Activated CD4-positive, alpha-beta T cell treated with anti-CD3 and anti-CD28 coated beads, Interleukin-2, amount 50 U/mL, for 4 hours (primary cell): ENCODE measurements around the gene OR10A4.
"Not testable (repeated sequence)": the region's sequence is repeated elsewhere in the genome, so short reads cannot be mapped to it uniquely, and the experiment has no call there.

Experiments used
- DNase-seq, 2 experiments: peaks; one replicate each; pipeline ENCODE4 v3.0.0-alpha.2; 2020

The OR10A4 gene

DNA sequence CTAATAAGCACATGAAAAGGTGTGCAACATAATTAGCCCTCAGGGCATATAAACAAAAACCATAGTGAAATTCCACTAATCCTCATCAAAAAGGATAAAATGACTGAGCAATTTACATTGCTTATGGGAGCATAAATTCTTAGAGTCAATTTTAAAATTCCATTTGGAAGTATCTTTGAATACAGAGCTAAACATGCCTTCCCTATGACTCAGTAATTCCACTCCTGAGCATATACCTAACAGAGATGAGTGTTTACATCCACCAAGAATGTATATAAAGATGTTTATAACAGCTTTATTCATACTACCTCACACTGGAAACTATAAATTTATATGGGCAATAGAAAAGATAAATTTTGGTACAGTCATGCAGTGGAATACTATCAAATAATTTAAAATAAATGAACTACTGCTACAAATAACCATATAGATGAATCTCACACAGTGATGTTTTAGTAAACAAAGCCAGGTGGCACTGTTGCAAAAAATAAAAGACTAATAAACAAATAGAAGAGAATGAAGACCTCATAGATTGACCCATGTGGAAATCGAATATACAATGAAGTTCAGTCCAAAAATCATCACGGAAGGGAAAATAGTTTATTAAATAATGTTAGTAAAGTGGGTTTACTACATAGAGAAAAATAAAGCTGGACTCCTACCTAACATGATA, 24.0 kb downstream of the OR10A4 start:
- DNase-seq, result no peak

DNA sequence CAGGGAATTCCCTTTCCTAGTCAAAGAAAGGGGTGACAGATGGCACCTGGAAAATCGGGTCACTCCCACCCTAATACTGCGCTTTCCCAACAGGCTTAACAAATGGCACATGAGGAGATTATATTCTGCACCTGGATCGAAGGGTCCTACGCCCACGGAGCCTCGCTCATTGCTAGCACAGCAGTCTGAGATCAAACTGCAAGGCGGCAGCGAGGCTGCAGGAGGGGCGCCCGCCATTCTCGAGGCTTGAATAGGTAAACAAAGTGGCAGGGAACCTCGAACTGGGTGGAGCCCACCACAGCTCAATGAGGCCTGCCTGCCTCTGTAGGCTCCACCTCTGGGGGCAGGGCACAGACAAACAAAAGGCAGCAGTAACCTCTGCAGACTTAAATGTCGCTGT, 28.4 kb downstream of the OR10A4 start:
- not testable (repeated sequence) for DNase-seq

- no peak for DNase-seq
Observed at GRCh38 chr11:6911378-6911777, 35.0 kb downstream of the OR10A4 start.

- no peak for DNase-seq
Observed at GRCh38 chr11:6911948-6912347, 35.5 kb downstream of the OR10A4 start.

DNA sequence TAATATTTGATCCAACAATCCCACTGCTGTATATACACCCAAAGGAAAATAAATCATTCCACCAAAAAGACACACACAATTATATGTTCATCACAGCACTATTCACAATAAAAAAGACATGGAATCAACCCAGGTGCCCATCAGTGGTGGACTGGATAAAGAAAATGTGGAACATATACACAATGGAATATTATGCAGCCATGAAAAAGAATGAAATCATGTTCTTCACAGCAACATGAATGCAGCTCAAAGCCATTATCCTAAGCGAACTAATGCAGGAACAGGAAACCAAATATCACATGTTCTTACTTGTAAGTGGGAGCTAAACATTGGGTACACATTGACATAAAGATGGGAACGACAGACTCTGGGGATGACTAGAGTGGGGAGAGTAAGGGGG, 43.3 kb downstream of the OR10A4 start:
- no peak for DNase-seq

DNA sequence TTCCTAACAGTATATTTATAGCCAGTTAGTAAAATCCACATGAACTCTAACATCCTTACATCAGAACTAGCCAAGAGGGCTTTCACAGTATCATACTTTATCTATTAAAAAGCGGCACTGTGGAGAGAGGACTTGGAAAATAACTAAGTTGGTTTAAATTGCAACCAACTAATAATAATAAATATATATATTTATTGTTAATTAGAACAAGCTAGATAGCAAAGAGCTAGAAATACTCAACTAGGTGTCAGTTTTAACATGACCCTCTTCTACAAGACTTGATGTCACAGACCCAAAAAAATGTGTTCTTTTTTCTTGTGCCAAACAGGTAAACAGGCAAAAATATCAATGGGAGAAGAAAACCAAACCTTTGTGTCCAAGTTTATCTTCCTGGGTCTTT, 44.3 kb downstream of the OR10A4 start, which contains the start of gene OR2D3:
Gene OR2D3 (plus strand): TSS at position 301 of the 400 bp plus-strand sequence. CDS start 0 bp downstream, at position 301.
- no peak for DNase-seq

DNA sequence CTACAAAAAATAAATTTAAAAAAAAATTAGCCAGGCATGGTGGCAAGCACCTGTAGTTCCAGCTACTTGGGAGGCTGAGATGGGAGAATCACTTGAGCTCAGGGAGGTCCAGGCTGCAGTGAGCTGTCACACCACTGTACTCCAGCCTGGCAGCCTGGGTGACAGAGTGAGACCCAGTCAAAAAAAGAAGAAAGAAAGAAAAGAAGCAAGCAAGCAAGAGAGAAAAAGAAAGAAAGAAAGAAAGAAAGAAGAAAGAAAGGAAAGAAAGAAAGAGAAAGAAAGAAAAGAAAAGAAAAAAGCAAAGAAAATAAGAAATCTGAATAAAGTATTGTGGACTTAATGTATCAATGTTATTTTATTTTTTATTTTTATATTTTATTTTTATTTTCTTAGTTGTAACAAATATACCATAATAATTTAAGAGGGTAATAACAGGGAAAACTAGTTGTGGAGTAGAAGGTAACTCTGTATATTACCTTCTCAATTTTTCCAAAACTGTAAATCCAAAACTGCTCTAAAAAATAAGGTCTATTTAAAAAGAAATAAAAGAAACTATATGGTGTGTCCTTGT, 48.7 kb downstream of the OR10A4 start:
- DNase-seq, result no peak

GRCh38 chr11:6925636-6926207, 49.3 kb downstream of the OR10A4 start:
- DNase-seq, result no peak

DNA sequence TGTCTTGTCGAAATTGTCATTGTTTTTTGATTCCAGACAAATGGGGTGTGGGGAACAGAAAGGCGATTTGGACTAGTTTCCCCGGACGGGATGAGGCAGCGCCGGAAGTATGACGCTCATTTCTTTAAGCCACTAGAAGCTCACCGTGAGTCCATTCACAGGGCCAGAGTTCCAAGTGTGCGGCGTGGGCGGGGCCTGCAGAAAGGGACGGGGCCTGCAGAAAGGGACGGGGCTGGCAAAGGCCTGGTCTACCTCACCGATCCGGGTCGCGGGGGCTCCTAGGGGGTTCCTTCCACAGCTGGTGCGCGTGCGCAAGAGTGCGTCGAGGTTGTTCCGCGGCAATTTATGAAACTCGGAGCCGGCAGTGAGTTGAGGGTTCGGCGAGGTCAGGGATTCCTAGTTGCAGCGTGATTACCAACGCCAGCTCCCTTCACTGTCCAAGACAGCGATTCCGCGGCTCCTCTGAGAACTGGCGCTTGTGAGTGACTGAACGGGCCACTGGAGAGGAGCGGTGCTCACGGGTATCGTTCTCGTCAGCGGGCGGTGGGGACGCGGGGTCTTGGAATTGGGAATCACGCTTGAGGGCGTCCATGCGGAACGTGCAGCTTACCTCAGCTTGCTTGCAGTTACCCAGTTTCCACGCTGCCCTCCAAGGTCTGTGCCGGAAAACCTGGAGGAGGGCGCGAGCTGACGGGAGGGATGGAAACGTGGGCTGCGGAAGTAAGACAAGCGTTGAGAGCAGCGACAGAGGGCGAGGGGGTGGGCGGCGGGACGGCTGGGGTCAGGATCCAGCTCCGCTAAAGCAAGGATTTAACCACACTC, 50.0 kb downstream of the OR10A4 start, which contains the start of gene ZNF215:
Gene ZNF215 (plus strand): TSS at position 219 of the 822 bp plus-strand sequence. CDS start 5,847 bp downstream, outside the sequence.
- DNase-seq, result no peak

DNA sequence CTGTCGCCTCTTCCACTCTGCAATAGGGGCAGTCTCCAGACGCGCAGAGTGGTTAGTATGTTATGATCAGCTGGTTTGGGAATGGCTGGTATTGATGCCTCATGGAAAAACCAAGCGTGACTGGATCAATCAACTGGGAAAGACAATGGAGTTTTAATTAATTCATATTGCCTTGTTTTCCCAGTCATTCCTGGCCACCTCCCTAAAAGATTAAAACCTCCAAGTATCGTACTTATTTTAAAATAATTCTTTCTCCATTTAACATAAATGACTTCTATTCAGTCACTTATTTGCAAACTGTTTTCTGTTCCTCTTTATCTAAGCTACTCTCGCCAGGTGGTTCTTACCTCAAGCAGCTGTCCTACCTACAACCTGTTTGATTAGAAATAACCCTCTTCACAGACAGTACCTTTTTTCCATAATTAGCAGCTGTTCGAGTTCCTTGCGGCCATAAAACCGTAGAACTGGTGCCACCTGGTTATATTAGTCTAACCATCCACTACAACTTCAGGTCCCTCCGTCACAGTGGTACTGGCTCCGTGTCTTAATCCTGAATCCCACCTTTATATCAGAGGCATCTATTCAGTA, 50.7 kb downstream of the OR10A4 start:
- no peak for DNase-seq
